ENCODE data around the gene SPTBN4. TPM values are rescaled to one million over a fixed set of nuclear protein-coding genes. Genes with fewer than 3 reads are reported as not detected.

Gene SPTBN4
- polyA plus RNA-seq, 1 donor from 2014 or later, result 12.7 TPM

DNA sequence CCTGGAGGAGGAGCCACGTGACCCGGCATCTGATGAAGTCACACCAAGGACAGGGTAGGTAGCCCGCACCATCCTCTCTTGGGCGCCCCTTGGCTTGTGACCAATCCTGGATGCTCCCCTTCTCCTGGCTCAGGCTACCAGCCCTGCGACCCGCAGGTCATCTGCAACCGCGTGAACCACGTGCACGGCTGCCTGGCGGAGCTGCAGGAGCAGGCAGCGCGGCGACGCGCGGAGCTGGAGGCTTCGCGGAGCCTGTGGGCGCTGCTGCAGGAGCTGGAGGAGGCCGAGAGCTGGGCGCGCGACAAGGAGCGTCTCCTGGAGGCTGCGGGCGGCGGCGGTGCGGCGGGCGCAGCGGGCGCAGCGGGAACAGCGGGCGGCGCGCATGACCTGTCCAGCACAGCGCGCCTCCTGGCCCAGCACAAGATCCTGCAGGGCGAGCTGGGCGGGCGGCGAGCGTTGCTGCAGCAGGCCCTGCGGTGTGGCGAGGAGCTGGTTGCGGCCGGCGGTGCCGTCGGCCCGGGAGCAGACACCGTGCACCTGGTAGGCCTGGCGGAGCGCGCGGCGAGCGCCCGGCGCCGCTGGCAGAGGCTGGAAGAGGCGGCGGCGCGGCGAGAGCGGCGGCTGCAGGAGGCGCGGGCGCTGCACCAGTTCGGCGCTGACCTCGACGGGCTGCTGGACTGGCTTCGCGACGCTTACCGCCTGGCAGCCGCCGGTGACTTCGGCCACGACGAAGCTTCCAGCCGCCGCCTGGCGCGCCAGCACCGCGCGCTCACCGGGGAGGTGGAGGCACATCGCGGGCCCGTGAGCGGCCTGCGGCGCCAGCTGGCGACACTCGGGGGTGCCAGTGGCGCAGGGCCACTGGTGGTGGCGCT is 45.9 kb downstream of the SPTBN4 start:
- no peaks in the 10 kb centered on the region for H3F3A ChIP-seq (ENCODE audit: insufficient read depth, low read length, poor library complexity, severe bottlenecking)
- H3K9me3 ChIP-seq (ENCODE audit: low read length), result peaks cover 3% of the 10 kb centered on the region
- H4K20me1 ChIP-seq (ENCODE audit: insufficient read depth), result no peaks in the 10 kb centered on the region
- no peak overlapping the region for H3K4me2 ChIP-seq (ENCODE audit: low read length)
- peak overlapping the region; percentile 20 for H3K9ac ChIP-seq (ENCODE audit: low read length)
- H3K27me3 ChIP-seq (ENCODE audit: insufficient read depth, low read depth, low read length), result peaks cover 49% of the 10 kb centered on the region
- no peaks in the 10 kb centered on the region for H3K36me3 ChIP-seq (ENCODE audit: insufficient read depth, low read length)
- no peak for TF ChIP-seq TAF1 (IDR thresholded peaks at IDR 0.05; ENCODE audit: low read depth)
- TF ChIP-seq RAD21 (conservative IDR thresholded peaks at IDR 0.05), result peak; percentile 47
- TF ChIP-seq, protein P1, sequence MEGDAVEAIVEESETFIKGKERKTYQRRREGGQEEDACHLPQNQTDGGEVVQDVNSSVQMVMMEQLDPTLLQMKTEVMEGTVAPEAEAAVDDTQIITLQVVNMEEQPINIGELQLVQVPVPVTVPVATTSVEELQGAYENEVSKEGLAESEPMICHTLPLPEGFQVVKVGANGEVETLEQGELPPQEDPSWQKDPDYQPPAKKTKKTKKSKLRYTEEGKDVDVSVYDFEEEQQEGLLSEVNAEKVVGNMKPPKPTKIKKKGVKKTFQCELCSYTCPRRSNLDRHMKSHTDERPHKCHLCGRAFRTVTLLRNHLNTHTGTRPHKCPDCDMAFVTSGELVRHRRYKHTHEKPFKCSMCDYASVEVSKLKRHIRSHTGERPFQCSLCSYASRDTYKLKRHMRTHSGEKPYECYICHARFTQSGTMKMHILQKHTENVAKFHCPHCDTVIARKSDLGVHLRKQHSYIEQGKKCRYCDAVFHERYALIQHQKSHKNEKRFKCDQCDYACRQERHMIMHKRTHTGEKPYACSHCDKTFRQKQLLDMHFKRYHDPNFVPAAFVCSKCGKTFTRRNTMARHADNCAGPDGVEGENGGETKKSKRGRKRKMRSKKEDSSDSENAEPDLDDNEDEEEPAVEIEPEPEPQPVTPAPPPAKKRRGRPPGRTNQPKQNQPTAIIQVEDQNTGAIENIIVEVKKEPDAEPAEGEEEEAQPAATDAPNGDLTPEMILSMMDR (IDR thresholded peaks at IDR 0.05; ENCODE audit: poor library complexity, severe bottlenecking), result peak; percentile 46
- TF ChIP-seq SMC3 (conservative IDR thresholded peaks at IDR 0.05; ENCODE audit: poor library complexity), result peak; percentile 53
- peak; percentile 21 for TF ChIP-seq MXI1 (conservative IDR thresholded peaks at IDR 0.05; ENCODE audit: poor library complexity, severe bottlenecking)
- TF ChIP-seq POLR2AphosphoS5 (IDR thresholded peaks at IDR 0.05), result no peak
- TF ChIP-seq, protein P2, sequence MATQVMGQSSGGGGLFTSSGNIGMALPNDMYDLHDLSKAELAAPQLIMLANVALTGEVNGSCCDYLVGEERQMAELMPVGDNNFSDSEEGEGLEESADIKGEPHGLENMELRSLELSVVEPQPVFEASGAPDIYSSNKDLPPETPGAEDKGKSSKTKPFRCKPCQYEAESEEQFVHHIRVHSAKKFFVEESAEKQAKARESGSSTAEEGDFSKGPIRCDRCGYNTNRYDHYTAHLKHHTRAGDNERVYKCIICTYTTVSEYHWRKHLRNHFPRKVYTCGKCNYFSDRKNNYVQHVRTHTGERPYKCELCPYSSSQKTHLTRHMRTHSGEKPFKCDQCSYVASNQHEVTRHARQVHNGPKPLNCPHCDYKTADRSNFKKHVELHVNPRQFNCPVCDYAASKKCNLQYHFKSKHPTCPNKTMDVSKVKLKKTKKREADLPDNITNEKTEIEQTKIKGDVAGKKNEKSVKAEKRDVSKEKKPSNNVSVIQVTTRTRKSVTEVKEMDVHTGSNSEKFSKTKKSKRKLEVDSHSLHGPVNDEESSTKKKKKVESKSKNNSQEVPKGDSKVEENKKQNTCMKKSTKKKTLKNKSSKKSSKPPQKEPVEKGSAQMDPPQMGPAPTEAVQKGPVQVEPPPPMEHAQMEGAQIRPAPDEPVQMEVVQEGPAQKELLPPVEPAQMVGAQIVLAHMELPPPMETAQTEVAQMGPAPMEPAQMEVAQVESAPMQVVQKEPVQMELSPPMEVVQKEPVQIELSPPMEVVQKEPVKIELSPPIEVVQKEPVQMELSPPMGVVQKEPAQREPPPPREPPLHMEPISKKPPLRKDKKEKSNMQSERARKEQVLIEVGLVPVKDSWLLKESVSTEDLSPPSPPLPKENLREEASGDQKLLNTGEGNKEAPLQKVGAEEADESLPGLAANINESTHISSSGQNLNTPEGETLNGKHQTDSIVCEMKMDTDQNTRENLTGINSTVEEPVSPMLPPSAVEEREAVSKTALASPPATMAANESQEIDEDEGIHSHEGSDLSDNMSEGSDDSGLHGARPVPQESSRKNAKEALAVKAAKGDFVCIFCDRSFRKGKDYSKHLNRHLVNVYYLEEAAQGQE (IDR thresholded peaks at IDR 0.05; ENCODE audit: borderline replicate concordance), result no peak
- TF ChIP-seq EP300 (conservative IDR thresholded peaks at IDR 0.05; ENCODE audit: poor library complexity, severe bottlenecking), result no peak
- H2AFZ ChIP-seq (ENCODE audit: low read depth, low read length), result no peak overlapping the region
- no peaks in the 10 kb centered on the region for H3K79me2 ChIP-seq (replicated peaks; ENCODE audit: insufficient read depth, low read length)
- H3K9me2 ChIP-seq (ENCODE audit: insufficient read depth, low read length), result no peaks in the 10 kb centered on the region
- no peak overlapping the region for H3K27ac ChIP-seq (ENCODE audit: low read length)
- peak overlapping the region; percentile 58 for H3K4me3 ChIP-seq (ENCODE audit: low read length)

DNA sequence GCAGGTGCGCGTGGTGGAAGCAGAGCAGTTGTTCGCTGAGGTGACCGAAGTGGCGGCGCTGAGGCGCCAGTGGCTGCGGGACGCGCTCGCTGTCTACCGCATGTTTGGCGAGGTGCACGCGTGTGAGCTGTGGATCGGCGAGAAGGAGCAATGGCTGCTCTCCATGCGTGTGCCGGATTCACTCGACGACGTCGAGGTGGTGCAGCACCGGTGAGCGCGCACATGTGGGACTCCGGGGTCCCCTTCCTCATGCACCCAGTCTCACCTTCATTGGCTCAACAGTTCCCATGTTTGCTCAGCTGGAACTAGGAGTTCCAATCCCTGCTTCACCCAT is 46.5 kb downstream of the SPTBN4 start:
- Histone ChIP-seq H3K9me3 (ENCODE audit: low read length) (peaks cover 3% of the 10 kb centered on the region), H3K79me2 (replicated peaks; ENCODE audit: insufficient read depth, low read length) (no peaks in the 10 kb centered on the region), H3K4me2 (ENCODE audit: low read length) (no peak overlapping the region), H3K9me2 (ENCODE audit: insufficient read depth, low read length) (no peaks in the 10 kb centered on the region), H3K36me3 (ENCODE audit: insufficient read depth, low read length) (no peaks in the 10 kb centered on the region), H2AFZ (ENCODE audit: low read depth, low read length) (no peak overlapping the region), H3K27ac (ENCODE audit: low read length) (no peak overlapping the region), H3F3A (ENCODE audit: insufficient read depth, low read length, poor library complexity, severe bottlenecking) (no peaks in the 10 kb centered on the region), H3K4me3 (ENCODE audit: low read length) (peak overlapping the region; percentile 58), H4K20me1 (ENCODE audit: insufficient read depth) (no peaks in the 10 kb centered on the region), H3K27me3 (ENCODE audit: insufficient read depth, low read depth, low read length) (peaks cover 50% of the 10 kb centered on the region), H3K9ac (ENCODE audit: low read length) (no peak overlapping the region)
- TF ChIP-seq MXI1 (conservative IDR thresholded peaks at IDR 0.05; ENCODE audit: poor library complexity, severe bottlenecking), result no peak
- TF ChIP-seq, protein P2 (IDR thresholded peaks at IDR 0.05; ENCODE audit: borderline replicate concordance), result no peak
- TF ChIP-seq SMC3 (conservative IDR thresholded peaks at IDR 0.05; ENCODE audit: poor library complexity), result no peak
- TF ChIP-seq EP300 (conservative IDR thresholded peaks at IDR 0.05; ENCODE audit: poor library complexity, severe bottlenecking), result no peak
- TF ChIP-seq, protein P1 (IDR thresholded peaks at IDR 0.05; ENCODE audit: poor library complexity, severe bottlenecking), result no peak
- no peak for TF ChIP-seq RAD21 (conservative IDR thresholded peaks at IDR 0.05)
- TF ChIP-seq EZH2 (IDR thresholded peaks at IDR 0.05; ENCODE audit: borderline replicate concordance, insufficient read depth, low read length, poor library complexity, severe bottlenecking), result no peak
- no peak for TF ChIP-seq POLR2AphosphoS5 (IDR thresholded peaks at IDR 0.05)
- no peak for TF ChIP-seq TAF1 (IDR thresholded peaks at IDR 0.05; ENCODE audit: low read depth)

Data from neural cell (in vitro differentiated cells).